HT1080 (cell line): ENCODE measurements around the gene OR2H2. TPM values are rescaled to one million over a fixed set of nuclear protein-coding genes. Genes with fewer than 3 reads are reported as not detected.
A peak's percentile ranks its signal among the peaks of the same experiment; 100 is the strongest.

ENCODE experiments used
- DNase-seq: peaks from one replicate; pipeline ENCODE4 v3.0.0-alpha.2; 2015; ENCODE audit warnings: low read depth
- polyA plus RNA-seq, 2 experiments: library from polyadenylated mRNA; depleted of rRNA; stranded (reverse); fragments of >200 nt; gene quantifications; 2 replicates each; pipeline ENCODE4 v1.2.3, GENCODE V29; 2015
- total RNA-seq: library from RNA; depleted of rRNA; stranded (reverse); fragments of >200 nt; shearing (Covaris generic); gene quantifications from 2 replicates; pipeline ENCODE4 v1.2.3, GENCODE V29; 2014; rRNA removed

OR2H2 gene
- total RNA-seq = not detected in 2 replicates
- not detected in 2 replicates for polyA plus RNA-seq (2015; cell fraction: cytosol; rRNA removed)
- not detected in 2 replicates for polyA plus RNA-seq (2015; cell fraction: nucleus; rRNA removed)

DNA sequence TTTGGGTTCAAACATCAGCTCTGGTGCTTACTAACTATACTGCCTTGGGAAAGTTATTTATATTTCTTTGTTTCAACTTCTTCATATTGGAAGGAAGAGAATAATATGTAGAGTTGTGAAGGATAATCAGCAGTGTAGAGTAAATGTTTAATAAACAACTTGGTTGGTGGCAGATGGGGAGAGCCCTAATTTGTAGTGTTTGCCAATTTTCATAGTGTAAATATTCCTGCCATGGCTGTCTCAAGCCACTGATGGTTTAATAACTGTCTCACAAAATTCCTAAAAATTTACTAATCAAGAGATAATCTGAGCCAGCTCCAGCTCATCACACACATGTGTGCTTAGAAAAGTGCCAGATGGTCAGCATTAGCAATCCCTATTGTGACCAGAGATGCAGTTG lies at the start of gene OR2H2:
TSS of gene OR2H2 (plus strand) at position 301 of the 400 bp plus-strand sequence. CDS start 2,824 bp downstream, outside the sequence.
- no peak for DNase-seq

DNA sequence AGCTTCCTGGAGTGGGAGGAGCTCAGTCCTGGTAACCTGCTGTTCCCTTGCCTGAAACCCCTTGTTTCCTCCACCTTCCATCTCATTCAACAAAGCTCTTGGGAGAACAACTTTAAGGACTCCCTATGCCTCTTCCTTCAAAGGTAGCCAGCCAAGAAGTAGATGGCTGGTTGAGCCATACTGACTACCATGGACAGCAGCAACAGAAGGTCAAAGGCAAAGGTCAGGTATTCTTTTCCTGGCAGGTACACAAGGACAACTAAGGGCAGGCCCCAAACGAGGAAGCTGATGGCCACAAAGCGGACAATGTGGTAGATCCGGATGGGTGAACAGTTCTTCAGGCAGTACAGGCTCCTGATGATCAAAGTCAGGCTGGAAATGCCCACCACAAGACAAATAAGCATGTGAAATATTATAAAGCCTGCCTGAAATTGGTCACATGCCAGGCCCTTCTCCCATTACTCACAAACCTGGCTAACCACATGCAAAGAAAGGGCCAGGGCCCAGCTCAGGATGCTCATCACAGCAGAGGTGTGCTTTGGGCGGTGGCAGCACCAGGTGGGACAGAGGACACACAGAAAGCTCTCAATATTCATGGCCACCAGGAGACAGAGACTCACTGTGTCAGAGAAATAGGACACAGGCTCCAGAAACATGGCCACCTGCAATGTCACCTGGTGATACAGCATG lies 47.1 kb upstream of the OR2H2 start:
- DNase-seq = no peak

- no peak for DNase-seq
Observed at GRCh38 chr6:29547573-29547972, 37.3 kb upstream of the OR2H2 start.

- DNase-seq = peak; percentile 16
Observed at GRCh38 chr6:29552512-29553051, 32.3 kb upstream of the OR2H2 start.

- no peak for DNase-seq
Observed at GRCh38 chr6:29553268-29554057, 31.5 kb upstream of the OR2H2 start.

GRCh38 chr6:29554764-29555163 lies 30.2 kb upstream of the OR2H2 start:
- no peak for DNase-seq

- no peak for DNase-seq
Observed at GRCh38 chr6:29557320-29557719, 27.6 kb upstream of the OR2H2 start.

DNA sequence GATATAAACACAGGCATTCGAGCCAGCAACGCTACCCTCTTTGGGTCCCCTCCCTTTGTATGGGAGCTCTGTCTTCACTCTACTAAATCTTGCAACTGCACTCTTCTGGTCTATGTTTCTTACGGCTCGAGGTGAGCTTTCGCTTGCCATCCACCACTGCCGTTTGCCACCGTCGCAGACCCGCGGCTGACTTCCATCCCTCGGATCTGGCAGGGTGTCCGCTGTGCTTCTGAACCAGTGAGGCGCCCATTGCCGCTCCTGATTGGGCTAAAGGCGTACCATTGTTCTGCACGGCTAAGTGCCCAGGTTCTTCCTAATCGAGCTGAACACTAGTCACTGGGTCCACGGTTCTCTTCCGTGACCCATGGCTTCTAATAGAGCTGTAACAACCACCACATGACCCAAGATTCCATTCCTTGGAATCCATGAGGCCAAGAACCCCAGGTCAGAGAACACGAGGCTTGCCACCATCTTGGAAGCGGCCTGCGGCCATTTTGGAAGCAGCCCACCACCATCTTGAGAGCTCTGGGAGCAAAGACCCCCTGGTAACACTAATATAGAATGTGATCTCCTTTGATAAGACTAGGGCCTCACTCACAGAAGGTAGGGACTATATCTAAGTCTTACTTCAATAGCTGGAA lies 26.4 kb upstream of the OR2H2 start:
- DNase-seq = no peak

DNA sequence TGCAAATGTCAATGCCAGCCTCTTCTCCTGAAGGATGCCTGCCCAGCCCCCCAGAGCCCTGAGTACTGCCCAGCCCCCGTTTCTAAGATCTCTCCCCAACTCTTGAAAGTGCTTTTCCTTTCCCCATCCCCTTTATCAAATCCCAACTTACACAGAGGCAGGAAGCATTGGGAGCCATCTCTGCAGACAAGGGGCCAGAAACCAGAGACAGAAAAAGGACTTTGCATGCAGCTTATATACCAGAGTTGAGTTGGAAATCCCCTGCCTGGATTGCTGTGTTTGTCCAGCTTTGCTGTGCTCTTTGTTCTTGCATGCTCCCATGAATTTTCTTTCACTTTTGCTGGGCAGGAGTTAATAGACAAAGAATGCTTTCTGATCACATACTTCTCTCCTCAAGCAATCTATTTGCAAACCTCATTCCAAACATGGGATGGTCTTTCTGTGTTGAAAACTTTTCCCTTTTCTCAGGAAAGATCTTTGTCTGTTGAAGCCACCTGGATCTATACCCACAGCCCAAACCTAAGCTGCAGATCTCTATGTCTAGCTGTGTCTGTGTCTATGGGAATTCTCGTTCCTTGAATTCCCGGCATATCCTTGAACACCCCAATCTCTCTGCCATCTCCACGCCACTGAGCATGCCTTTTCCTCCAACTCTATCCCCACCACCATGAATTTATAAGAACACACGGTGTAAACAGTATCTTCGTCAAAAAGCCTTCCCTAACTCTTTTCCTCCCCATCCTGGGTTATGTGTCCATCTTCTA lies 25.2 kb upstream of the OR2H2 start, which contains the start of gene UBD:
TSS of gene UBD (minus strand) at position 209 of the 764 bp plus-strand sequence. CDS start at position 178, 31 bp downstream.
- DNase-seq = no peak

DNA sequence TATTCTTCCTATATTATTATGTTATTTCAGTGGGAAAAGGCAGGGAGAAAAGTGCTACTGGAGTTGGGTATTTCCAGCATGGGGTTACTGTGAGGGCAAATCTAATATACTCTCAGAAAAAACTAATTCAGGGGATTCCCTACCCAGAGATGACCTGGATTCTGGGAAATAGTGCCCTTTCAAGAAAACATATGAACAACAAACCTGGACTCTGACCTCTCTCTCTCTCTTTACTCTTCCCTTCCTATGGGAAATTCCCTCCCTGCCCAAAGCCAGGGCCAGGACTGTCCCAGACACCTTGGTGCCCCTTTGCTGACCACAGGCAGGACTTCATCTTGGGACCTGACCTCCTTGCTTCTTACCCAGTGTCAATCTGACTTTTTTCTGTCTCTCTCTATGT lies 23.8 kb upstream of the OR2H2 start:
- DNase-seq = no peak

- DNase-seq = no peak
Observed at GRCh38 chr6:29561606-29562181, 23.2 kb upstream of the OR2H2 start.

DNA sequence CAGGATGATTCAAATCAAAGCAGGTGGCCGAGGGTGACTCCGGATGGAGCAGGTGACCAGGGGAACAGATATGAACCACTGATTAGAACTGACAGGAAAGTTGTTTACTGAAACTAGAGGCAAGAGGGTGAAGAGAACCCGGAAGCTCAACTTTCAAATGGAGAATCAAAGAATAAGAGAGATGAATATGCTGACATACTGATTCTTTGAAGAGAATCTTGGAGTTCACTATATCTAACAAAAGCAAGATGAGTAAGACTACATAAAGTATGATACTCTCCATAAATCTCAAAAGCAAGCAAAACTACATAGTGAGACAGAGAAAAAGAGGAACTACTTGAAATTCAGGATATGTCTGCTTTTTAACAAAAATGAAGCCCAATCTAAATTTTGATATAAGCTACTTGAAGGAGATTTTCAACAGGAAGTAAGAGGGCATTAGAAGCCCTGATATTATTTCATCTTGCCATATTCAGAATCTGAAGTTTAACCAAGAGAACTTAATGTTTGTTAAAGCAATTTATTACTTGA lies 21.4 kb upstream of the OR2H2 start:
- DNase-seq = no peak

- DNase-seq = no peak
Observed at GRCh38 chr6:29564875-29565274, 20.0 kb upstream of the OR2H2 start.

GRCh38 chr6:29566856-29567255 lies 18.1 kb upstream of the OR2H2 start:
- DNase-seq = no peak

DNA sequence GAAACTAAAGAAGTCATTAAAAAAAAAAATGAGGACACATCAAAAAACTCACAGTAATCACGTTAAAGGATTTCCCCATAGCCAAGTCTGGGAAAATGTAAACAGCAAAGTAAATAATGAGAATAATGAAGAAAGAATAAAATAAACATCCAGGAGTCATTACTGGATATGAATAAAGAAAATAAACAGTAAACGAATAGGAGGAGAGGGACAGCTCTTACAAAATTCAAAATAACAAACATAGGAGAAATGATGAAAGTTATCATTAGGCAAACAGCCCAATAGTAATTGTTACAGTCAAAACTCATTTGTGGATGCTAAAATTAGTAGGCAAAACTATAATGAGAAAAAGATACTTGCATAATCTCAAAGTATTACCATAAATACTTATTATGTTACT lies 17.4 kb upstream of the OR2H2 start:
- DNase-seq = no peak

DNA sequence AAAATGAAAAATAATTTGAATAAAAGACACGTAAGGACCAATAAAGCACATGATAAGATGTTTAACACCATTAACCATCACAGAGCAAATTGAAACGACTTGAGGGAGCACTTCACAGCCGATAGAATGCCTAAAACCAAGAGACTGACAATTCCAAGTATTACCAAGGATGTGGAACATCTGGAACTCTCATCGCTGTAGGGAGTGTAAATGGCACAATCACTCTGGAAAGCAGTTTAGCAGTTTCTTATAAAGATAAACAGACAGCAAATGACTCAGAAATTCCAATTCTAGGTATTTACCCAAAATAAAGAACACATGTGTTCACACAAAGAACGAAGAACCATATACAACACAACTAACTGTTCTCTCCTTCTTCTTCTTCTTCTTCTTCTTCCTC lies 16.9 kb upstream of the OR2H2 start:
- DNase-seq = no peak

DNA sequence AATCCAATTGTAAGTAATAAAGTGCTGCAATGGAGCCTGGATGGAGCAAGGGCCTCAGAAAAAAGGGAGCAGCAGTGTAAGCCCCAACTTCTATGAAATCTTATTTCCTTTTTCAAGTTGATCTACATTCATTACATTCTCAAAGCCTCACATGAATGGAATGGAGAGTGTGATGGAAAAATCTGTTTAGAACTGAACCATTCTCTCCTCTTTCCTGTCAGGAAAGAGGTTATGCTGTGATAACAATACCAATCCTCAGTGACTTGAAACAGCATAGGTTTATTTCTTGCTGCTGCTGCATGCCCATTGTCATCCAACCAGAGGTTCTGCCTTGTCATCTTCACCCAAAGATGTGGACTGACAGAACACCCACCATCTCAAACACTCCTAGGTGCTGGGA lies 8.9 kb upstream of the OR2H2 start:
- DNase-seq = no peak

GRCh38 chr6:29577544-29577943 lies 7.4 kb upstream of the OR2H2 start:
- no peak for DNase-seq

GRCh38 chr6:29589423-29590048 lies 4.6 kb downstream of the OR2H2 start:
- peak; percentile 33 for DNase-seq
